ENCODE data around the gene B3GAT3.

B3GAT3 gene

GRCh38 chr11:62610814-62611704 lies 10.7 kb downstream of the B3GAT3 start:
- Histone ChIP-seq H3K4me2 (ENCODE audit: low read length) (peak overlapping the region; percentile 85), H3K36me3 (ENCODE audit: insufficient read depth, low read length) (peaks cover 39% of the 10 kb centered on the region), H3K9ac (ENCODE audit: low read depth, low read length) (peak overlapping the region; percentile 88), H3K4me1 (ENCODE audit: control insufficient read depth, insufficient read depth, low read length) (peaks cover 30% of the 10 kb centered on the region), H3K4me3 (ENCODE audit: low read length) (peak overlapping the region; percentile 74), H3K9me3 (replicated peaks; ENCODE audit: low read length) (no peaks in the 10 kb centered on the region), H3K27me3 (ENCODE audit: control insufficient read depth, insufficient read depth, low read length) (no peaks in the 10 kb centered on the region)

- Histone ChIP-seq H3K4me1 (ENCODE audit: control insufficient read depth, insufficient read depth, low read length) (peaks cover 30% of the 10 kb centered on the region), H3K36me3 (ENCODE audit: insufficient read depth, low read length) (peaks cover 46% of the 10 kb centered on the region), H3K9ac (ENCODE audit: low read depth, low read length) (no peak overlapping the region), H3K9me3 (replicated peaks; ENCODE audit: low read length) (no peaks in the 10 kb centered on the region), H3K4me2 (ENCODE audit: low read length) (no peak overlapping the region), H3K27me3 (ENCODE audit: control insufficient read depth, insufficient read depth, low read length) (no peaks in the 10 kb centered on the region), H3K4me3 (ENCODE audit: low read length) (no peak overlapping the region)
Measured at GRCh38 chr11:62610403-62610802, 11.4 kb downstream of the B3GAT3 start.

- H3K9me3 ChIP-seq (replicated peaks; ENCODE audit: low read length) = no peaks in the 10 kb centered on the region
- H3K27me3 ChIP-seq (ENCODE audit: control insufficient read depth, insufficient read depth, low read length) = no peaks in the 10 kb centered on the region
- H3K4me3 ChIP-seq (ENCODE audit: low read length) = no peak overlapping the region
- H3K9ac ChIP-seq (ENCODE audit: low read depth, low read length) = no peak overlapping the region
- H3K4me1 ChIP-seq (ENCODE audit: control insufficient read depth, insufficient read depth, low read length) = peaks cover 25% of the 10 kb centered on the region
- H3K4me2 ChIP-seq (ENCODE audit: low read length) = no peak overlapping the region
- peaks cover 61% of the 10 kb centered on the region for H3K36me3 ChIP-seq (ENCODE audit: insufficient read depth, low read length)
Measured at GRCh38 chr11:62608776-62609175, 13.0 kb downstream of the B3GAT3 start.

DNA sequence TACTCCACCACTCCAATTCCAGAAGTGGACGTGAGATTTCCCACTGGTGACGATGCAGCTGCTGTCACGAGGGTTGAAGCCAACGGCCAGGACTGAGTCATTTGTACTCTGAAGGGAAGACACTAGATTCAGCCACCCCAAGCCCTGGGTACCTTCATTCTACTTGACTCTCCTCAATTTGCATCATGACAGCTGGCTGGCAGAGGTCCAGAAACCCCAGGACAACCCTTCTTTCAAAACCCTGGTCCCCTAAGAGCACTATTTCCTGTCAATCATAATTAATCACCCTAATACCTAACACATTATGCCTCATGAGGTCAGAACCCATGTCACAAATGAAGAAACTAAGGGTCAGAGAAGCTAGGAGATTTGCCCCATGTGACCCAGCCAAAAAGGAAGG lies 14.1 kb downstream of the B3GAT3 start:
- Histone ChIP-seq H3K9ac (ENCODE audit: low read depth, low read length) (no peak overlapping the region), H3K4me3 (ENCODE audit: low read length) (no peak overlapping the region), H3K27me3 (ENCODE audit: control insufficient read depth, insufficient read depth, low read length) (no peaks in the 10 kb centered on the region), H3K9me3 (replicated peaks; ENCODE audit: low read length) (no peaks in the 10 kb centered on the region), H3K36me3 (ENCODE audit: insufficient read depth, low read length) (peaks cover 71% of the 10 kb centered on the region), H3K4me2 (ENCODE audit: low read length) (peak overlapping the region; percentile 23), H3K4me1 (ENCODE audit: control insufficient read depth, insufficient read depth, low read length) (peaks cover 24% of the 10 kb centered on the region)

DNA sequence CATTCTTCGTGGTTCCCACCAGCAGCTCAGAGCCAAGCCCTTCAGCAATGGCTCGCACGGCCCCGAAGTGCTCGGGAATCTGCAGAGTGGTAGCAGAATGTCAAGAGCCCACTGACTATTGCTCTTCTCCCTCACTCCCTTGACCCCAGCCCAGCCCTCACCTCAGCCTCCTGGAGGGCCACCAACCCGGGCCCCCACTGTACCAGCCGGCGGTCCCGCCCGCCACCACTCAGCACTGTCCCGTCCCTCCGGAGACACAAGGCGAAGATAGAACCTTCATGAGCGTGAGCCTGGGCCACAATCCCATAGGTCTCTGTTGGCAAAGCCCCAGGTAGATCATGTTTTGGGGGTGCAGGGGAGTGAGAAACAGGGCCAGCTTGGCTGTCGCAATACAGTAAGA lies 15.9 kb downstream of the B3GAT3 start:
- H3K36me3 ChIP-seq (ENCODE audit: insufficient read depth, low read length) = peaks cover 69% of the 10 kb centered on the region
- no peak overlapping the region for H3K9ac ChIP-seq (ENCODE audit: low read depth, low read length)
- no peaks in the 10 kb centered on the region for H3K9me3 ChIP-seq (replicated peaks; ENCODE audit: low read length)
- no peaks in the 10 kb centered on the region for H3K27me3 ChIP-seq (ENCODE audit: control insufficient read depth, insufficient read depth, low read length)
- H3K4me1 ChIP-seq (ENCODE audit: control insufficient read depth, insufficient read depth, low read length) = peaks cover 26% of the 10 kb centered on the region
- H3K4me2 ChIP-seq (ENCODE audit: low read length) = no peak overlapping the region
- H3K4me3 ChIP-seq (ENCODE audit: low read length) = no peak overlapping the region

DNA sequence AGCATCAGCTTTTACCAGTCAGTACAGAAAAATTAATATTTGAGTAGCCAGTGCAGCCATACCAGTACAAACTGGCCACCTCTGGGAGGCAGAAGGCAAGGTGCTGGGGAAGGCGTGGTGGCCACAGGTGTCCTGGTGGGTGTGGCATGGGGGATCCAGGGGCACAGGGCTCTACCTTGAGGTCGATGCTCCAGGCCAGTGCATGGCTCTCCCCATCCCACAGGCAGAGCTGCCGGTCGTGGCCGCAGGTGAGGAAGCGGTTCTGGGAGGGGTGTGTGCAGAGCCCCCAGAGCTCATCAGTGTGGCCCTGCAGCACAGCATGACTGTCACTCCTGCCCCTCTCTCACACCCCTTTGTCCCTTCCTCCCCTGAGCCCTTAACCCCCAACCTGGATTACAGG lies 16.3 kb downstream of the B3GAT3 start:
- Histone ChIP-seq H3K27me3 (ENCODE audit: control insufficient read depth, insufficient read depth, low read length) (no peaks in the 10 kb centered on the region), H3K4me2 (ENCODE audit: low read length) (no peak overlapping the region), H3K9ac (ENCODE audit: low read depth, low read length) (no peak overlapping the region), H3K36me3 (ENCODE audit: insufficient read depth, low read length) (peaks cover 64% of the 10 kb centered on the region), H3K4me1 (ENCODE audit: control insufficient read depth, insufficient read depth, low read length) (peaks cover 24% of the 10 kb centered on the region), H3K9me3 (replicated peaks; ENCODE audit: low read length) (no peaks in the 10 kb centered on the region), H3K4me3 (ENCODE audit: low read length) (no peak overlapping the region)

- Histone ChIP-seq H3K9ac (ENCODE audit: low read depth, low read length) (no peak overlapping the region), H3K9me3 (replicated peaks; ENCODE audit: low read length) (no peaks in the 10 kb centered on the region)
Measured at GRCh38 chr11:62604460-62605120, 17.2 kb downstream of the B3GAT3 start.

DNA sequence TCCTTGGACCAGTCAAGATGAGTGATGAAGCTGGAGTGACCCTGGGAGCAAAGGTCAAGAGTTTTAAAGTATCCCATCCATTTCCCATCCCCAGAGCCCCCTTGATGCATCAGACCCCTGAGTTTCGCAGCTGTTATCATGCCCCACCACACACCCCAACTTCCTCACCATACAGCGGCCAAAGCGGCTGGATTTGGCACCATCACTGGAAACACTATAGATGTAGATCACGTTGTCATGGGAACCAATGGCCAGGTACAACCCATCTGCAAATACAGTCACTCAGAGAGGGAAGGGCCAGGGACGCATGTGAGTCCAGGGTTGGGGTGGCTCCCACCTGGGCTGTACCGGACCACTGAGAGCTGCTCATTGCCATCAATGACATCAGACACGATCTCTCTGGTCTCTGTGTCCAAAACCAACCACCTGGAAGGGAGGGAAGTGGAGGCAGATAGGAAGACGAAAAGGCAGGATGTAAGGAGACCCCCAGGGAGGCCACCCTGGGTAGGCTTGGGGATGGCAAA lies 17.9 kb downstream of the B3GAT3 start:
- H3K4me1 ChIP-seq (ENCODE audit: control insufficient read depth, insufficient read depth, low read length) = peaks cover 36% of the 10 kb centered on the region
- H3K9me3 ChIP-seq (replicated peaks; ENCODE audit: low read length) = no peaks in the 10 kb centered on the region
- no peak overlapping the region for H3K4me2 ChIP-seq (ENCODE audit: low read length)
- H3K27me3 ChIP-seq (ENCODE audit: control insufficient read depth, insufficient read depth, low read length) = no peaks in the 10 kb centered on the region
- no peak overlapping the region for H3K9ac ChIP-seq (ENCODE audit: low read depth, low read length)
- H3K4me3 ChIP-seq (ENCODE audit: low read length) = no peak overlapping the region
- H3K36me3 ChIP-seq (ENCODE audit: insufficient read depth, low read length) = peaks cover 60% of the 10 kb centered on the region

More at GRCh38 chr11:62604460-62605120, 17.2 kb downstream of the B3GAT3 start:
- Histone ChIP-seq H3K4me2 (ENCODE audit: low read length) (no peak overlapping the region), H3K4me1 (ENCODE audit: control insufficient read depth, insufficient read depth, low read length) (peaks cover 30% of the 10 kb centered on the region), H3K27me3 (ENCODE audit: control insufficient read depth, insufficient read depth, low read length) (no peaks in the 10 kb centered on the region), H3K4me3 (ENCODE audit: low read length) (no peak overlapping the region), H3K36me3 (ENCODE audit: insufficient read depth, low read length) (peaks cover 64% of the 10 kb centered on the region)

- peak overlapping the region; percentile 85 for H3K4me2 ChIP-seq (ENCODE audit: low read length)
- H3K36me3 ChIP-seq (ENCODE audit: insufficient read depth, low read length) = peaks cover 61% of the 10 kb centered on the region
- peak overlapping the region; percentile 68 for H3K4me3 ChIP-seq (ENCODE audit: low read length)
- peaks cover 38% of the 10 kb centered on the region for H3K4me1 ChIP-seq (ENCODE audit: control insufficient read depth, insufficient read depth, low read length)
- no peaks in the 10 kb centered on the region for H3K27me3 ChIP-seq (ENCODE audit: control insufficient read depth, insufficient read depth, low read length)
- H3K9me3 ChIP-seq (replicated peaks; ENCODE audit: low read length) = no peaks in the 10 kb centered on the region
- peak overlapping the region; percentile 99 for H3K9ac ChIP-seq (ENCODE audit: low read depth, low read length)
Measured at GRCh38 chr11:62603072-62603408, 18.7 kb downstream of the B3GAT3 start.

DNA sequence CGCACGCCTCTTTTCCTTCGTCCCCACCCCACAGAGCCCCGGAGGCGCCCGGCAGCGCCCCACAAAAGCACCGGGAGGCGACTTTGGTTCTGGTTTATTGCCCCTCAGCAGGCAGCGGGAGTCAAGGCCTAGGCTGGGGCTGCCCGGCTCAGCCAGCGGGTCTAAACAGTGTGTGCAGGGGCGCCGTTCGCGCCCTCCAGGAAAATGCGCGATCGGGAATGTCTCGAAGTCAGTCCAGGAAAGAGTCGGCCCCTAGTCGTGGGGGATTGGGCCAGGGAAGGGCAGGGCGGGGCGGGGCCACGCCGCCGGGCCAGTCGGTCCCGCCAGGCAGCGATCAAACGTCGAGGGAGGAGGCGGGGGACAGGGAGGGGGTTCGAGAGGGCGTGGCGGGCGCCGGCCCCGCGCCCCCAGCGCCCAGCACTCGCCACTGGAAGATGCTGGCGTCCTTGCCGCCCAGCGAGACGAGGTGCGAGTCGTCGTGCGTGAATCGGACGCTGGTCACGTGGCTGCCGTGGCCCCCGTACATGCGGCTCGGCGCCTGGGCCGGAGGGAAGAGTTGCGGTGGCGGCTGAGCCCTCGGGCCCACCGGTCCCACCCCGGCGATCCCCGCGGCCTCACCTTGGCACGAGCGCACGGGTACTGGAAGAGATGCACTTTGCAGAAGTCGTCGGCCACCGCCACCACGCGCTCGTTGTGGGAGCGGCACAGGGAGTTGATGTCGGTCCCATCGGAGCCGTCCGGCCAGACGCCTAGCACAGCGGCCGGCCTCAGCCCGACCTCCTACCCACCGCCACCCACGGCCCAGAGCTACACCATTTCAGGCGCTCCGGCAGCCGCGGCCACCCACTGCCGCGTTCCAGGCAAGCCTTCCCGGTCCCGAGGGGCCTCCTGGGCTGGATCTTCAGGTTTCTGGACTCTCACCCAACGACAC lies 19.4 kb downstream of the B3GAT3 start:
- H3K4me1 ChIP-seq (ENCODE audit: control insufficient read depth, insufficient read depth, low read length) = peaks cover 31% of the 10 kb centered on the region
- H3K4me3 ChIP-seq (ENCODE audit: low read length) = peak overlapping the region; percentile 68
- H3K4me2 ChIP-seq (ENCODE audit: low read length) = peak overlapping the region; percentile 85
- H3K9me3 ChIP-seq (replicated peaks; ENCODE audit: low read length) = no peaks in the 10 kb centered on the region
- peaks cover 61% of the 10 kb centered on the region for H3K36me3 ChIP-seq (ENCODE audit: insufficient read depth, low read length)
- no peaks in the 10 kb centered on the region for H3K27me3 ChIP-seq (ENCODE audit: control insufficient read depth, insufficient read depth, low read length)
- peak overlapping the region; percentile 99 for H3K9ac ChIP-seq (ENCODE audit: low read depth, low read length)

Data from skeletal muscle satellite cell (primary cell).